A549 (cell line): ENCODE results near the gene ZNF354C. TPM values are rescaled to one million over a fixed set of nuclear protein-coding genes. Genes with fewer than 3 reads are reported as not detected.

Experiments used
- ATAC-seq, 2 experiments: fragments of 200-7000 bp in 1 of 2; fragments of >200 bp in 1 of 2; cut with Nextera tagmentation in 1 of 2; cut with Tn5 transposase in 1 of 2; 3 replicates each; pipeline versions ENCODE4 v1.8.0 to v1.9.1; 2018 to 2020; ENCODE audit warnings: mild to moderate bottlenecking in 1 of 2, moderate library complexity in 1 of 2
- CTCF ChIA-PET: fragments of 300-600 bp; sonication (Branson Sonifier 250); formaldehyde crosslinking; extraction: SDS; loops from one replicate; lab custom pipeline; 2021; ENCODE audit warnings: antibody characterized with exemption, inconsistent platforms; lab: Yijun Ruan, JAX
- POLR2A ChIA-PET: fragments of 350-600 bp; formaldehyde crosslinking; extraction: SDS; loops from one replicate; lab custom pipeline; 2021; ENCODE audit warnings: antibody characterized with exemption, inconsistent platforms; lab: Yijun Ruan, JAX
- DNase-seq, 2 experiments: peaks; one replicate each; pipeline versions ENCODE4 v3.0.0 to v3.0.0-alpha.2; 2011 to 2016; ENCODE audit warnings: low read depth in 1 of 2, low spot score in 1 of 2
- FAIRE-seq: peaks from 2 replicates; lab custom pipeline; 2011; peaks lifted over from hg19 to GRCh38; lab: Jason Lieb, UNC
- H3K27ac ChIP-seq, 2 experiments: fragments of >200 bp; sonication (Bioruptor Twin); formaldehyde crosslinking; 3 replicates each; pipeline ENCODE4 v1.5.1; 2016 to 2017
- H3K4me1 ChIP-seq: fragments of >200 bp; sonication (Bioruptor Twin); formaldehyde crosslinking; 3 replicates; pipeline ENCODE4 v1.6.1; 2016
- H3K4me2 ChIP-seq: fragments of >200 bp; sonication (Bioruptor Twin); formaldehyde crosslinking; 3 replicates; pipeline ENCODE4 v1.6.1; 2016
- H3K4me3 ChIP-seq: fragments of >200 bp; sonication (Bioruptor Twin); formaldehyde crosslinking; 3 replicates; pipeline ENCODE4 v1.5.1; 2016
- H3K9me3 ChIP-seq: fragments of >200 bp; sonication (Bioruptor Twin); formaldehyde crosslinking; 3 replicates; pipeline ENCODE4 v1.6.1; 2016
- BCL3 ChIP-seq: fragments of >200 bp; sonication (Bioruptor Twin); formaldehyde crosslinking; IDR thresholded peaks from 3 replicates; pipeline ENCODE4 v1.6.1; 2016
- CBX2 ChIP-seq: fragments of 200-600 bp; sonication (generic); IDR thresholded peaks from 2 replicates; pipeline ENCODE4 v1.6.1; 2016; ENCODE audit warnings: low read depth, mild to moderate bottlenecking, borderline replicate concordance
- CHD4 ChIP-seq: fragments of 200-600 bp; sonication (generic); IDR thresholded peaks from 2 replicates; pipeline ENCODE4 v1.6.1; 2016; ENCODE audit warnings: antibody characterized with exemption, mild to moderate bottlenecking, borderline replicate concordance
- E2F6 ChIP-seq: IDR thresholded peaks from 2 replicates; pipeline ENCODE4 v1.6.1; 2012; ENCODE audit warnings: low read depth, borderline replicate concordance
- EHMT2 ChIP-seq: fragments of 200-600 bp; sonication (generic); IDR thresholded peaks from 2 replicates; pipeline ENCODE4 v1.6.1; 2016; ENCODE audit warnings: antibody characterized with exemption, low read depth, mild to moderate bottlenecking, moderate library complexity
- EP300 ChIP-seq, 2 experiments: fragments of >200 bp; sonication (Bioruptor Twin); formaldehyde crosslinking; IDR thresholded peaks; 2 replicates in 1 of 2; 3 replicates in 1 of 2; pipeline ENCODE4 v1.6.1; 2016 to 2017
- FOSB ChIP-seq: fragments of 250-450 bp; sonication (Bioruptor Pico); IDR thresholded peaks from 2 replicates; pipeline ENCODE4 v1.5.0; 2020; ENCODE audit warnings: mild to moderate bottlenecking, moderate library complexity
- GATA3 ChIP-seq: IDR thresholded peaks from 2 replicates; pipeline ENCODE4 v1.6.1; 2012; ENCODE audit warnings: borderline replicate concordance
- HMGXB4 ChIP-seq: fragments of 250-450 bp; sonication (Bioruptor Pico); IDR thresholded peaks from 2 replicates; pipeline ENCODE4 v1.5.0; 2021; ENCODE audit warnings: mild to moderate bottlenecking, moderate library complexity, borderline replicate concordance
- HOXA7 ChIP-seq: fragments of 250-450 bp; sonication (Bioruptor Pico); IDR thresholded peaks from 2 replicates; pipeline ENCODE4 v1.5.0; 2020; ENCODE audit warnings: mild to moderate bottlenecking, moderate library complexity
- HOXB13 ChIP-seq: fragments of 250-450 bp; sonication (Bioruptor Pico); IDR thresholded peaks from 2 replicates; pipeline ENCODE4 v1.5.0; 2020; ENCODE audit warnings: low read depth, mild to moderate bottlenecking, moderate library complexity
- HOXB5 ChIP-seq: fragments of 250-450 bp; sonication (Bioruptor Pico); IDR thresholded peaks from 2 replicates; pipeline ENCODE4 v1.5.0; 2020; ENCODE audit warnings: mild to moderate bottlenecking, moderate library complexity
- JUN ChIP-seq, 2 experiments: fragments of >200 bp; sonication (Bioruptor Twin); formaldehyde crosslinking; IDR thresholded peaks; 2 replicates in 1 of 2; 3 replicates in 1 of 2; pipeline ENCODE4 v1.6.1; 2016 to 2017
- KDM5A ChIP-seq: fragments of 200-600 bp; sonication (generic); IDR thresholded peaks from 2 replicates; pipeline ENCODE4 v1.6.1; 2016; ENCODE audit warnings: antibody characterized with exemption, mild to moderate bottlenecking
- MAZ ChIP-seq: fragments of 150-350 bp; IDR thresholded peaks from 2 replicates; pipeline ENCODE4 v1.6.1; 2014; ENCODE audit warnings: antibody characterized with exemption, low read depth, low read length, borderline replicate concordance
- MYC ChIP-seq: IDR thresholded peaks from 2 replicates; pipeline ENCODE4 v1.6.1; 2012; ENCODE audit warnings: mild to moderate bottlenecking, inconsistent platforms, low read length, improper control_type of control experiment, borderline replicate concordance
- NFE2L2 ChIP-seq: fragments of 150-350 bp; conservative IDR thresholded peaks from 2 replicates; pipeline ENCODE4 v1.6.1; 2014; ENCODE audit warnings: low read length
- NPAS2 ChIP-seq: fragments of 250-450 bp; sonication (Bioruptor Pico); IDR thresholded peaks from 2 replicates; pipeline ENCODE4 v1.8.0; 2022; ENCODE audit warnings: mild to moderate bottlenecking, moderate library complexity, borderline replicate concordance
- PHF8 ChIP-seq: fragments of 200-600 bp; sonication (generic); IDR thresholded peaks from 2 replicates; pipeline ENCODE4 v1.6.1; 2016; ENCODE audit warnings: low read depth, mild to moderate bottlenecking, antibody characterized with exemption, moderate library complexity, borderline replicate concordance
- POLR2AphosphoS2 ChIP-seq: conservative IDR thresholded peaks from 2 replicates; pipeline ENCODE4 v1.6.1; 2012; ENCODE audit warnings: low read length, improper control_type of control experiment, inconsistent platforms
- RAD21 ChIP-seq, 2 experiments: fragments of >200 bp in 1 of 2; sonication (Bioruptor Twin) in 1 of 2; formaldehyde crosslinking in 1 of 2; IDR thresholded peaks in 1 of 2; conservative IDR thresholded peaks in 1 of 2; 2 replicates in 1 of 2; 3 replicates in 1 of 2; pipeline ENCODE4 v1.6.1; 2012 to 2018; ENCODE audit warnings: inconsistent platforms in 1 of 2
- RCOR1 ChIP-seq: fragments of 150-350 bp; IDR thresholded peaks from 2 replicates; pipeline ENCODE4 v1.6.1; 2014; ENCODE audit warnings: antibody characterized with exemption, low read length, low read depth
- RFX5 ChIP-seq: fragments of 450-650 bp; IDR thresholded peaks from 2 replicates; pipeline ENCODE4 v1.7.1; 2014; ENCODE audit warnings: antibody characterized with exemption, mild to moderate bottlenecking, moderate library complexity
- RNF2 ChIP-seq: fragments of 200-600 bp; sonication (generic); IDR thresholded peaks from 2 replicates; pipeline ENCODE4 v1.6.1; 2016; ENCODE audit warnings: low read depth, mild to moderate bottlenecking, antibody characterized with exemption, moderate library complexity, borderline replicate concordance
- SMC3 ChIP-seq: fragments of >200 bp; sonication (Bioruptor Twin); formaldehyde crosslinking; IDR thresholded peaks from 3 replicates; pipeline ENCODE4 v1.6.1; 2018; ENCODE audit warnings: inconsistent platforms
- TFCP2L1 ChIP-seq: fragments of 250-450 bp; sonication (Bioruptor Pico); IDR thresholded peaks from 2 replicates; pipeline ENCODE4 v1.5.0; 2021; ENCODE audit warnings: mild to moderate bottlenecking
- TP53 ChIP-seq: fragments of 250-450 bp; sonication (Bioruptor Pico); IDR thresholded peaks from 2 replicates; pipeline ENCODE4 v1.5.0; 2021; ENCODE audit warnings: mild to moderate bottlenecking, moderate library complexity
- ZFP36 ChIP-seq: fragments of 450-650 bp; IDR thresholded peaks from 2 replicates; pipeline ENCODE4 v1.6.1; 2014; ENCODE audit warnings: borderline replicate concordance; ENCODE audit not compliant: partially characterized antibody
- ZSCAN20 ChIP-seq: fragments of 250-450 bp; sonication (Bioruptor Pico); IDR thresholded peaks from 2 replicates; pipeline ENCODE4 v1.8.0; 2022; ENCODE audit warnings: mild to moderate bottlenecking, moderate library complexity
- WGBS: methylation state at CpG from one replicate; pipeline ENCODE4 v1.1.6; 2017; ENCODE audit errors: missing lambda C conversion rate; 5-methylcytosine and 5-hydroxymethylcytosine counted together
- polyA plus RNA-seq, 4 experiments: library from polyadenylated mRNA; depleted of rRNA in 3 of 4; stranded (reverse); fragments of >200 nt; fragmentation: RNase III in 1 of 4; extraction: RNeasy Plus Mini Kit Qiagen cat#74134 plus additional on column Dnase treatment in 1 of 4; gene quantifications; 2 replicates in 3 of 4; 3 replicates in 1 of 4; pipeline ENCODE4 v1.2.3, GENCODE V29; 2011 to 2017
- TF ChIP-seq, protein P1 (sequence below): fragments of >200 bp; sonication (Bioruptor Twin); formaldehyde crosslinking; IDR thresholded peaks from 2 replicates; pipeline ENCODE4 v1.6.1; 2016

ZNF354C gene
- polyA plus RNA-seq, 2 of the 4 experiments (the other 2 are of a cell fraction), result 1.7 to 2.3 TPM

- POLR2A ChIA-PET, result no interaction called here
- WGBS, result 0% methylated on average over 3 of the region's 18 CpGs
- peaks cover 23% of the 10 kb centered on the region; the same call in 2 of the 3 replicates for H3K9me3 ChIP-seq
These were observed 69.5 kb downstream of the ZNF354C start for GRCh38 chr5:179129607-179130071.

DNA sequence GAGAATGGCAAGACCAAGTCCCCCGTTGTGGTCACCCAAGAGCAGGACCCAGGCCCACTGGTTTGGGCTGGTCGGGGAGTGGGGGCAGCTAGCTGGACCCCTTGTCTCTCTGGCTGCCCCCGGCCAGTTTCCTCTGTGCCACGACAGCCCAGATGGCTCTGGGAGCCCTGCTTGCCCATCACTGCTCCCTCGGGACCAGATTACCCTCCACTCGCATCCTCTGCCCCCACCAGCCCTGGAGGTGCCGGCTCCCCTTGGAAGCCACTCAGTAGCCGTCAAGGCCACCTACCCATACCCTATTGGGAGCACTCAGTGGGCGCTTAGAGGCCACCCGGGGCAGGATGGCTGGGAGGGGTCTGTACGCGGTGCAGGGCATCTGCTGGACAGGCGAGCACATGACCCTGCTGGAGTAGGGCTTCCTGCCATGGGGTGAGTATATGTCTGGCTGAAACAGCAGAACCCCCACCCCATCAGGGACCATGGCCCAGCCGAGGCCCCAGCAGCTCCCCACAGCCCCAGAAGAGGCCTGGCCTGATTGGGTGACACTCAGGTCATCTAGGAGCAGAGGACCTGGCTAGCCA, 70.0 kb downstream of the ZNF354C start:
- no peak overlapping the region for H3K4me2 ChIP-seq
- no peak for FAIRE-seq
- H3K9me3 ChIP-seq, result peaks cover 21% of the 10 kb centered on the region; the same call in 2 of the 3 replicates
- ChIA-PET POLR2A (no interaction called here), CTCF (no interaction called here)
- H3K4me3 ChIP-seq, result no peak overlapping the region
- TF ChIP-seq RNF2, result no peak
- TF ChIP-seq MAZ, result no peak
- no peak for TF ChIP-seq RFX5
- TF ChIP-seq JUN (IDR thresholded peaks at IDR 0.05), result no peak
- no peak for TF ChIP-seq FOSB (CRISPR knock-in tag)
- no peak for TF ChIP-seq TFCP2L1 (CRISPR knock-in tag)
- TF ChIP-seq RCOR1, result no peak
- no peak for TF ChIP-seq GATA3
- no peak for TF ChIP-seq CHD4
- no peak for TF ChIP-seq ZFP36
- no peak for TF ChIP-seq EHMT2
- TF ChIP-seq POLR2AphosphoS2, result no peak
- no peak for TF ChIP-seq RAD21 (conservative IDR thresholded peaks at IDR 0.05 in 1 of 2, IDR thresholded peaks at IDR 0.05 in 1 of 2)
- TF ChIP-seq EP300 (IDR thresholded peaks at IDR 0.05), result no peak
- TF ChIP-seq PHF8, result no peak
- TF ChIP-seq HOXB5 (CRISPR knock-in tag), result no peak
- TF ChIP-seq, protein P1, sequence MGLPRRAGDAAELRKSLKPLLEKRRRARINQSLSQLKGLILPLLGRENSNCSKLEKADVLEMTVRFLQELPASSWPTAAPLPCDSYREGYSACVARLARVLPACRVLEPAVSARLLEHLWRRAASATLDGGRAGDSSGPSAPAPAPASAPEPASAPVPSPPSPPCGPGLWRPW, result no peak
- TF ChIP-seq BCL3, result no peak
- DNase-seq, result no peak
- no peak for ATAC-seq
- 20% methylated on average over 6 of the region's 14 CpGs for WGBS
- no peak overlapping the region for H3K27ac ChIP-seq
- H3K4me1 ChIP-seq, result no peaks in the 10 kb centered on the region

More at GRCh38 chr5:179129607-179130071, 69.5 kb downstream of the ZNF354C start:
- FAIRE-seq (no peak), DNase-seq (no peak), ATAC-seq (no peak)
- TF ChIP-seq NFE2L2 (no peak), HMGXB4 (no peak), RNF2 (no peak), SMC3 (no peak), PHF8 (no peak), HOXB13 (CRISPR knock-in tag) (no peak), TP53 (CRISPR knock-in tag) (no peak), KDM5A (no peak), ZSCAN20 (CRISPR knock-in tag) (no peak), CBX2 (no peak), JUN (IDR thresholded peaks at IDR 0.05) (no peak), MYC (no peak), HOXA7 (CRISPR knock-in tag) (no peak), E2F6 (no peak), NPAS2 (CRISPR knock-in tag) (no peak)
- Histone ChIP-seq H3K4me1 (no peaks in the 10 kb centered on the region), H3K4me3 (no peak overlapping the region), H3K4me2 (no peak overlapping the region), H3K27ac (no peak overlapping the region)
- CTCF ChIA-PET, result no interaction called here
